ENCODE results near the gene CSNK1E. TPM values are rescaled to one million over a fixed set of nuclear protein-coding genes. Genes with fewer than 3 reads are reported as not detected.

The CSNK1E gene
- total RNA-seq, 8 experiments from 2014 or later: 46.6 to 179 (median 136) TPM

DNA sequence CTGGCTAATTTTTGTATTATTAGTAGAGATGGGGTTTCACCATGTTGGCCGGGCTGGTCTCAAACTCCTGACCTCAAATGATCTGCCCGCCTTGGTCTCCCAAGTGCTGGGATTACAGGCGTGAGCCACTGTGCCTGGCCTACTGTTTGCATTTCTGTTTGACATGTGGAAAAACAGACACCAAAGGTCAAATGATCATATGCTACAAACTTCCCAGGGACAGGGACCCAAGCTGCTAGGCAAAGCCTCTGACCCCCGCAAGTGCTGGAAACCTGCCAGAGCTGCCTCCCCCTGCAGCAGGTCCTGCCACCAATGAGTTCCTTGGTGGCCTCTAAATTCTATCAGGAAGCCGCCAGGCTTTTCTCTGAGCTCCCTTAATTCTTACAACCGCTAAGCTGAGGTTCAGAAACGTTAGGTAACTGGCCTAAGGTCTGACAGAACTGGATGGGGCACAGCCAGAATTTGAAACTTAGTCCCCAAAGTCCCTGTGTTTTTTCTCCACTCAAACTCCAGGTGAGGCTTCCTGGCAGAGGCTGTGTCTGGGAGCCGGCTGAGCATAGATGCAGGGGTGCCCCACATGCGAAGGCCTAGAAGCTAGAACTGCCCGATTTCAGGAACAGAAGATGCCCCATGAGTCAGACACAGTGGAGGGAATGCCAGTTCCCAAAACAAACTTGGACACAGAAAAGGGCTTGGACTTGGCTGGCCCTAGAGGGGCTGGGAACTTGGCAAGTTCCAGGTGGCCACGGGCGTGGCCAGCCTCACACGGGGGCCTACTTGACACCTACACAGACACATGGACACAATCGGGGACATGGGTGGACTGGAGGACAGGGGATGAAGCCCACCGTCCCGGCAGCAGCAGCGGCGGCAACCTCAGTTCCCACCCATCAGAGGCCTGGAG is 7.4 kb downstream of the CSNK1E start:
- in situ Hi-C loops (cut with MboI; ENCODE audit: low pct_unique_long_range_greater_than_20kb in 2 of 9, low sequenced_read_pairs in 9 of 9, unreplicated experiment in 9 of 9): no loop called here
- 34 to 91% (median 69%) methylated on average over 2 to 9 of the region's 18 CpGs; no CpG with 5 or more reads in 2 of the 10 experiments for WGBS, 10 experiments
- peaks cover 8 to 24% of the 10 kb centered on the region in 2 donors for H3K4me1 ChIP-seq (replicated peaks in 1 of 2)
- H3K27ac ChIP-seq: no peak overlapping the region
- H3K4me3 ChIP-seq: no peak overlapping the region
- no peak for ATAC-seq (replicated peaks in 6 of 8)

DNA sequence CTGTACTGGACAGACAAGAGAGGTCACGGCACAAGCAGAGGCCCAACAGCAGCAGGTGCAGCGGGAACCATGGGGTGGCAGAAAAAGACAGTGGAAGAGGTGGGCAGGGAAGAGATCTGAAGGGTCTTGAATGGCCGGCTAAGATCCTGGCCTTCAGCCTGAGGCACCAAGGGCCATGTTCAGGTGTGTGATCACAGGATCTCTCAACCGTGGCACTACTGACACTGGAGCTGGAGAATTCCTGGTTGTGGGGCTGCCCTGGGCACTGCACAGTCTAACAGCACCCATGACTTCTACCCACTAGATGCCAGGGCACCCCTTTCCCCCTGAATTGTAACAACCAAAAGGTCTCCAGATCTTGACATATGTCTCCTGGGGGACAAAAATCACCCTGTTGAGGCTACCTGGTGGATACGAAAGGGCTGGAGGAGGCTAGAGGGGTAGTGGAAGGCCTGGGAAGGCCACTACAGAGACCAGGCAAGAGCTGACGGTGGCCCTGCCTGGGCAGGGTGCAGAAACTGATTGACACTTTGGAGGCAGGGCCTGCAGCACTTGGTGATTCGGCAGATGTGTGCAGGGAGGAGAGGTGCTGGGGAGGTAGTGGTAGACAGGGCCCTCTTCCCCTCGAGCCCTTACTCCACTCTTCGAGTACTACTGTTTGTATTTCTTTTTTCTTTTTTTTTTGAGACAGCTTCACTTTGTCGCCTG is 8.3 kb downstream of the CSNK1E start:
- peaks cover 3 to 15% of the 10 kb centered on the region in 2 donors for H3K4me1 ChIP-seq (replicated peaks in 1 of 2)
- WGBS, 10 experiments: 80 to 100% (median 93%) methylated on average over 1 to 5 of the region's 10 CpGs; no CpG with 5 or more reads in 3 of the 10 experiments
- no peak overlapping the region for H3K4me3 ChIP-seq
- no peak overlapping the region for H3K27ac ChIP-seq
- in situ Hi-C loops (cut with MboI; ENCODE audit: low pct_unique_long_range_greater_than_20kb in 2 of 9, low sequenced_read_pairs in 9 of 9, unreplicated experiment in 9 of 9): no loop called here
- ATAC-seq (replicated peaks in 6 of 8): no peak

DNA sequence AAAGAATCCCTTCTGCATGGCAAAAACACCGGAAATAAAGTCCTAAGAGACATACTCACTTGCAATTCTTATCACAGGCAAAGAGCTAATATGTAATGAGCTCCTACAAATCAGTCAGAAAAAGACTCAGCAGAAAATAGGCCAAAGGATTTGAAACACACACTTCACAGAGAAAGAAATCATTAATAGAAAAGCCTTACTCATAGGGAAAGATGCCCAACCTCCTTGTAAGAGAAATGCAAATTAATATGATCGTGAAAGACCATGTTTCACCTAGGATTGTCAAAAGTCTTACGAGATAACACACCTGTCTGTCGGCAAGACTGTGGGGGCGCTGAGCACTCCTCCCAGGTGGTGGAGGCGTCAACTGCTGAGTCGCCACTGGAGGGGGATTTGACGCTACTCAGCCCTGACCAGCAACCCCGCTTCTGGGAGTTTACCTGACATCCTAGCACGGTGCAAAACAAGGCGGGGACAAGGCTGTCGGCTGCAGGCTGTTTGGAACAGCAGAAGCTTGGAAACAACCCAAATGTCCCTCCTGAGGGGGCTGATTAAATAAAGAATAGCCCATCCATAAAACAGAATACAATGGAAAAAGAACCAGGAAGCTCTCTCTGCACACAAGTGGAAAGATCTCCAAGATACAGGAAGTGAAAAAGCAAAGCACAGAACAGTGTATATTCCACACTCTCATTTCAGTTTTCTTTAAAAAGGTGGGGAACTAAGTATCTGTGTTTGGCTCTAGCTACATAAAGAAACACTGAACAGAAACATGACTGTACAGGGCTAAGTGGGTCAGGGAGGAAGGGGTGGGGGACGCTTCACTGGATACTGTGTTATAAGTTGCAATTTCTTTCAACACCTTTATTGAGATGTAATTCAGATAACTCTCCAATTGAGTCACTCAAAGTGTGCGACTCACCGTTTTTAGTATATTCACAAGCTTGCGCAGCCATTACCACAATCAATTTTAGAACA is 11.5 kb downstream of the CSNK1E start:
- ATAC-seq (replicated peaks in 6 of 8): peak in 7 of 8 experiments; percentile 9 to 61 (median 50)
- 6 to 100% (median 70%) methylated on average over 1 to 15 of the region's 16 CpGs for WGBS, 10 experiments
- Histone ChIP-seq H3K4me3 (no peak overlapping the region), H3K27ac (no peak overlapping the region), H3K4me1 (replicated peaks in 1 of 2) (peaks cover 0 to 8% of the 10 kb centered on the region in 2 donors)
- in situ Hi-C loops (cut with MboI; ENCODE audit: low pct_unique_long_range_greater_than_20kb in 2 of 9, low sequenced_read_pairs in 9 of 9, unreplicated experiment in 9 of 9): no loop called here

DNA sequence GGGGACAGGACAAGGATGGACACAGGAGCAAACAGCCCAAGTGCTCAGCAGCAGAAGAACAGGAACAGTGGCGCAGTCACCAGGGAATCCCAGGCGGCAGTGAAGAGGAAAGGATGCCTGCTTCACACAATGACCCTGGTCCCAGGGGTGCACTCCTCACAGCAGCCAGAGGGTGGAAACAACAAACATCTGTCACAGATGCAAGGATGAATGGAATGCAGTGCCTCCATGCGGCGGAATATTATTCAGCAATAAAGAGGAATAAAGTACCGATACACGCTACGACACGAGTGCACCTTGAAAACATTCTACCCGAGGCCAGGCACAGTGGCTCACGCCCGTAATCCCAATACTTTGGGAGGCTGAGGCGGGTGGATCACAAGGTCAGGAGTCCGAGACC is 12.7 kb downstream of the CSNK1E start:
- Histone ChIP-seq H3K4me1 (replicated peaks in 1 of 2) (peaks cover 0 to 8% of the 10 kb centered on the region in 2 donors), H3K27ac (no peak overlapping the region), H3K4me3 (no peak overlapping the region)
- in situ Hi-C loops (cut with MboI; ENCODE audit: low pct_unique_long_range_greater_than_20kb in 2 of 9, low sequenced_read_pairs in 9 of 9, unreplicated experiment in 9 of 9): no loop called here
- 30 to 100% (median 96%) methylated on average over 2 to 10 of the region's 13 CpGs; no CpG with 5 or more reads in 4 of the 10 experiments for WGBS, 10 experiments
- ATAC-seq (replicated peaks in 6 of 8): peak in 2 of 8 experiments; percentile 9 to 23

DNA sequence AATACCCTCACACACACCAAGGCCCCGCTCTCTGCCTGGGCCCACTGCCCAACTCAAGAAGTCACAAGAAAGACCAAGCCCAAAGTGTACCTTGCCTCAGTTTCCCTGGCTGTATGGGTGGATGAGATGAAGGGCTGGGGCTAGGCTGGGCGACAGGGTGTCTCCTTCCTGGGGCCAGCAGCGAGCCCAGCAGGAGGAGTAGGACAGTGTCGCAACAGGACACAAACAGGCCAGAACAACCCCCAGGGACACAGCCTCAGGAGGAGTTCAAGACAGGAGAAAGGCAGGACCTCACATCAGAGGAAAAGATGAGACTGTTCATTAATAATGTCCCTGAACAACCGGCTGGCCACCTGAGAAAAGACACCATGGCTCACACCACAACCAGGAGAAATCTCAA is 13.3 kb downstream of the CSNK1E start:
- Histone ChIP-seq H3K4me3 (no peak overlapping the region), H3K4me1 (replicated peaks in 1 of 2) (peaks cover 0 to 8% of the 10 kb centered on the region in 2 donors), H3K27ac (no peak overlapping the region)
- in situ Hi-C loops (cut with MboI; ENCODE audit: low pct_unique_long_range_greater_than_20kb in 2 of 9, low sequenced_read_pairs in 9 of 9, unreplicated experiment in 9 of 9): no loop called here
- no peak for ATAC-seq (replicated peaks in 6 of 8)
- 100% methylated on average over 1 to 3 of the region's 5 CpGs; no CpG with 5 or more reads in 7 of the 10 experiments for WGBS, 10 experiments

DNA sequence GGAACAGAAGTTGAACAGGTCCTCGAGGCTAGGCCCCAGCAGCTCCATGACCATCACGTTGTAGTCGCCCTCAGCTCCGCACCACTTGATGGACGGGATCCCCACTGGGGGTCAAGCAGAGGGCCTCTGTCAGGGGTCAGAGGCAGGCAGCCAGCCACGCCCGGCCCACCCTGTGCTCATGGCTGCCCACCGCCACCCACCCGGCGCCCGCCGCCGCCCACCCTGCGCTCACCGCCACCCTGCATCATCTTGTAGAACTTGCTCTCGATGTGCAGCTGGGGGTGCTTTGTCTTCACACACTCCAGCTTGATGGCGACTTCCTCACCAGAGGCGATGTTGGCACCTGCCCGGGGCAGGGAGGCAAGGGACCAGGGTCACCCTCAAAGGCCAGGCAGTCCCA is 14.3 kb downstream of the CSNK1E start:
- peaks cover 0 to 8% of the 10 kb centered on the region in 2 donors for H3K4me1 ChIP-seq (replicated peaks in 1 of 2)
- in situ Hi-C loops (cut with MboI; ENCODE audit: low pct_unique_long_range_greater_than_20kb in 2 of 9, low sequenced_read_pairs in 9 of 9, unreplicated experiment in 9 of 9): no loop called here
- no peak overlapping the region for H3K27ac ChIP-seq
- 100% methylated on average over 1 of the region's 19 CpGs; no CpG with 5 or more reads in 9 of the 10 experiments for WGBS, 10 experiments
- no peak overlapping the region for H3K4me3 ChIP-seq
- no peak for ATAC-seq (replicated peaks in 6 of 8)

DNA sequence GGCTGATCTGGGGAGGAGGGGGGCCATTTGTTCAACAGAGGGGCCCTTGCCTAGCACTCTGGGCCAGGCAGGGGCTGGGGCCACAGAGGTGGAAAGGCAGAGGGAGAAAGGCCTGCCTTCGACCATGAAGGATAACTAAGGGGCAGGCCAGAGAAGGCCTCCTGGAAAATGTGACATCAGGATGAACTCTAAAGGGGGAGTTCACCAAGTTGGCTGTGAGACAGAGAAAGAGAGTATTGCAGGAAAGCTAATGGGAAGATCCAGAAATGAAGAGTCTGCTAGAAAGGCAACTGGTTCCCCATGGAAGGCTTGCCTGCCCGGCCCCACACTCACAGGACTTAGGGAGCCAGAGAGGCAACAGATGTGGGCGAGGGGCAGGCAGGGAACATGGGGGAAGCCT is 16.3 kb downstream of the CSNK1E start:
- no peak for ATAC-seq (replicated peaks in 6 of 8)
- Histone ChIP-seq H3K4me3 (no peak overlapping the region), H3K4me1 (replicated peaks in 1 of 2) (peaks cover 0 to 4% of the 10 kb centered on the region in 2 donors), H3K27ac (no peak overlapping the region)
- WGBS, 10 experiments: 100% methylated on average over 2 of the region's 3 CpGs; no CpG with 5 or more reads in 9 of the 10 experiments
- in situ Hi-C loops (cut with MboI; ENCODE audit: low pct_unique_long_range_greater_than_20kb in 2 of 9, low sequenced_read_pairs in 9 of 9, unreplicated experiment in 9 of 9): no loop called here

DNA sequence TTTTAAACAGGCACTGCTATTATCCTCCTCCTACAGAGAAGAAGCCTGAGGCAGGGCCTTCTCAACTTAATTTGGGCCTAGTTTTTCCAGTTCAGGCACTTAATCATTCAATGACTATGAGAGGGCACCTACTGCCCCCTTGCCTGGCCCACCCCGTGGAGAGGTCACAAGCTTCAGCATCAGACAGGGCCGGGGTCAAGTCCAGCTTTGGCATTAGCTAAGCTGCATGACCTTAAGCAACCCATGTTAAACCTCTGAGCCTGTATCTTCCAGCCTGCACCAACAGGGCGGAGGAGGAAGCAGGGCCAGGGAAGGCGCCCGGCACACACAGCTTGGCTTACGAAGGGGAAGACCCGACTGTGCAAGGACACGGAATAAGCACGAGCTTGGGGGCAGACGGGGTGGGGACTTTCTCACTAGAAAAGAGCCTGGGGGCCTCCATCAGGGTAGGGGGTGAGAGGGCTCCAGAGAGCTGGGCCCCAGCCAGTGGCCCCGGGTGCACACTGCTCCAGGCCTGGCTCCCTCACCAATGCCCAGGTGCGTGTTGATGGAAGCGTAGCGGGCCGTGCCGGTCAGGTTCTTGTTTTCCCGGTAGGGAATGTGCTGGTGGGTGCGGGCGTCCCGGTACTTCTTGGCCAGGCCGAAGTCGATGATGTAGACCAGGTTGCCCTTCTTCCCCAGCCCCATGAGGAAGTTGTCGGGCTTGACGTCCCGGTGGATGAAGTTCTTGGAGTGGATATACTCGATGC is 16.9 kb downstream of the CSNK1E start:
- 70 to 100% (median 92%) methylated on average over 1 to 7 of the region's 26 CpGs; no CpG with 5 or more reads in 5 of the 10 experiments for WGBS, 10 experiments
- Histone ChIP-seq H3K4me3 (no peak overlapping the region), H3K27ac (no peak overlapping the region), H3K4me1 (replicated peaks in 1 of 2) (no peaks in the 10 kb centered on the region)
- no peak for ATAC-seq (replicated peaks in 6 of 8)
- in situ Hi-C loops (cut with MboI; ENCODE audit: low pct_unique_long_range_greater_than_20kb in 2 of 9, low sequenced_read_pairs in 9 of 9, unreplicated experiment in 9 of 9): no loop called here

DNA sequence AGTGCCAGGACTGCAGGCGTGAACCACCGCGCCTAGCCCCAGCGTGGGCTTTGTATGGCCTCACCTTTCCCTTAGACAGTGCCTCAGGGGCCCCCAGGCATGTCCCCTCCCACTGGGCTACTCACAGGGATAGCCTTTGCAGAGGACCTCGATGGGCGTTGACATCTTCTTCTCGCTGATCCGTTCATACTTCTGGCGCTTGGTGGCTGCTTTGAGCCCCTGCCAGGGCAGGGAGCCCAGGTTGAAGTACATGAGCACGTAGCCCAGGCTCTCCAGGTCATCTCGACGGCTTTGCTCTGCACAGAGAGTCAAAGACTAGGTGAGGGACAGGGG is 17.5 kb downstream of the CSNK1E start:
- 85 to 100% (median 96%) methylated on average over 1 to 10 of the region's 12 CpGs; no CpG with 5 or more reads in 6 of the 10 experiments for WGBS, 10 experiments
- Histone ChIP-seq H3K27ac (no peak overlapping the region), H3K4me1 (replicated peaks in 1 of 2) (no peaks in the 10 kb centered on the region), H3K4me3 (no peak overlapping the region)
- in situ Hi-C loops (cut with MboI; ENCODE audit: low pct_unique_long_range_greater_than_20kb in 2 of 9, low sequenced_read_pairs in 9 of 9, unreplicated experiment in 9 of 9): no loop called here
- no peak for ATAC-seq (replicated peaks in 6 of 8)

DNA sequence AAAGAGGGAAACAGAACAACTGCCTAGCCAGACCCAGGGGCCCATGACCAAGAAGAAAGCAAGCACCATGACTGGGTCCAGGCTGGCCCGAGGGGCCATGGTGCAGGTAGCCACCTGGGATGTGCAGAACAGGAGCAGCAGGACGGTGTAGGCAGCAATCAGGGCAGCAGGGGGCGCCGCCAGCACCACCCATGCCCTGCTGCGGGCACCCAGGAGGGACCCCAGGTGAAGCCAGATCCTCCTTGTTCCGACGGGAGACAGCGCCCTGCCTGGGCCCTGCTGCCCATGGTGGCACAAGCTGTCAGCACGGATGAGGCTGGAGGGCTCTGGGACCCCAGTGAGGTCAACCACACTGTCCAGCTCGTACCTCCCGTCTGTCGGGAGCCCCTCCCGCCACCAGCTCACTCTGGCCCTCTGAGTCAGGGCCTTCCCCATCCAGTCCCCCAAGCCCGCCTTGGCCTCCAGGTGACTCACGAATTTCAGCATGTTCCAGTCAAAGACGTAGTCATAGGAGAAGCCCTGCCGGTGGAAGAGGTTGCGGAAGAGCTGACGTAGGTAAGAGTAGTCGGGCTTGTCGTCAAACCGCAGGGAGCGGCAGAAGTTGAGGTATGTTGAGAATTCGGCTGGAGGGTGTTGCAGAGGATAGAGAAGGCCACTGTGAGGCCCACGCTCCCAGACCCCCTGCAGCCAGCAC is 18.8 kb downstream of the CSNK1E start:
- ATAC-seq (replicated peaks in 6 of 8): peak in 6 of 8 experiments; percentile 11 to 62 (median 15)
- Histone ChIP-seq H3K4me1 (replicated peaks in 1 of 2) (no peaks in the 10 kb centered on the region), H3K27ac (no peak overlapping the region), H3K4me3 (no peak overlapping the region)
- in situ Hi-C loops (cut with MboI; ENCODE audit: low pct_unique_long_range_greater_than_20kb in 2 of 9, low sequenced_read_pairs in 9 of 9, unreplicated experiment in 9 of 9): no loop called here
- WGBS, 10 experiments: 80 to 98% (median 95%) methylated on average over 4 to 9 of the region's 25 CpGs; no CpG with 5 or more reads in 5 of the 10 experiments

DNA sequence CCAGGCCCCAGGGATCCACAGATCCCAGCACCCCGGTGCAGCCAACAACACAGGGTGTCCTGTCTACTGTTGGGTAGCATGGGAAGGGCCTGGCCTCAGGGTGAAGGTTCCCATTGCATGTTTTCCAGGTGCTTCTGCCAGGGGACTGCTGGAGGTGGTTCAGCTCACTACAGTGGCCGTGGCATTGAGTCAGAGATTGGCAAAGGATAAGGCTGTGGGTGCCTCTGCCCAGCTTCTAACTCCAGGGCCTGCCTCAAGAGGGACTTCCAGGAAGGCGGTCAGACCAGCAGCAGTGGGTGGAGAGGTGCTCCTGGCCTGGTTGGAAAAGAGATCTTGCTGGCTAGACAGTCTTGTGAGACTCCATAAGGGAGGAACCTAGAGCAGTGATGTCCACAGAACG is 20.9 kb downstream of the CSNK1E start:
- in situ Hi-C loops (cut with MboI; ENCODE audit: low pct_unique_long_range_greater_than_20kb in 2 of 9, low sequenced_read_pairs in 9 of 9, unreplicated experiment in 9 of 9): no loop called here
- 80 to 100% (median 90%) methylated on average over 1 to 3 of the region's 4 CpGs; no CpG with 5 or more reads in 6 of the 10 experiments for WGBS, 10 experiments
- no peak overlapping the region for H3K4me3 ChIP-seq
- H3K27ac ChIP-seq: no peak overlapping the region
- H3K4me1 ChIP-seq (replicated peaks in 1 of 2): no peaks in the 10 kb centered on the region
- ATAC-seq (replicated peaks in 6 of 8): no peak
